Myocyte (in vitro differentiated cells): ENCODE measurements around the gene RASGRP4. TPM values are rescaled to one million over a fixed set of nuclear protein-coding genes. Genes with fewer than 3 reads are reported as not detected.
"Not testable (repeated sequence)": the region's sequence is repeated elsewhere in the genome, so short reads cannot be mapped to it uniquely, and the experiment has no call there.

Experiments
- DNase-seq: peaks from one replicate; pipeline ENCODE4 v3.0.0-alpha.2; 2012; ENCODE audit warnings: low read depth
- total RNA-seq: library from RNA; depleted of rRNA; stranded (reverse); fragments of >200 nt; gene quantifications from 2 replicates; pipeline ENCODE4 v1.2.3, GENCODE V29; 2014

Gene RASGRP4
- total RNA-seq, 1 donor from 2014 or later, result 0.19 TPM

- peak; percentile 18 for DNase-seq
These were observed 23.5 kb upstream of the RASGRP4 start for GRCh38 chr19:38449518-38449917.

GRCh38 chr19:38448225-38448624 lies 22.2 kb upstream of the RASGRP4 start:
- no peak for DNase-seq

- DNase-seq, result no peak
These were observed 19.3 kb upstream of the RASGRP4 start for GRCh38 chr19:38445362-38445761.

GRCh38 chr19:38444026-38444425 lies 18.0 kb upstream of the RASGRP4 start:
- no peak for DNase-seq

GRCh38 chr19:38443458-38443999 lies 17.5 kb upstream of the RASGRP4 start:
- no peak for DNase-seq

GRCh38 chr19:38442736-38443135 lies 16.7 kb upstream of the RASGRP4 start:
- no peak for DNase-seq

GRCh38 chr19:38441657-38442348 lies 15.8 kb upstream of the RASGRP4 start:
- DNase-seq, result no peak

- no peak for DNase-seq
These were observed 14.6 kb upstream of the RASGRP4 start for GRCh38 chr19:38440592-38440991.

GRCh38 chr19:38437917-38438316 lies 11.9 kb upstream of the RASGRP4 start:
- DNase-seq, result no peak

GRCh38 chr19:38437295-38437694 lies 11.3 kb upstream of the RASGRP4 start:
- no peak for DNase-seq

GRCh38 chr19:38434549-38435051 lies 8.6 kb upstream of the RASGRP4 start:
- DNase-seq, result peak; percentile 99

- peak; percentile 92 for DNase-seq
These were observed 7.3 kb upstream of the RASGRP4 start, which contains the start of gene RYR1 for GRCh38 chr19:38433268-38433733. RYR1 (plus strand) TSS chr19:38433691; CDS start chr19:38433830, 139 bp downstream.

- peak; percentile 37 for DNase-seq
These were observed 4.9 kb upstream of the RASGRP4 start for GRCh38 chr19:38430931-38431330.

GRCh38 chr19:38429811-38430156 lies 3.8 kb upstream of the RASGRP4 start:
- DNase-seq, result no peak

GRCh38 chr19:38429055-38429810 lies 3.2 kb upstream of the RASGRP4 start:
- DNase-seq, result peak; percentile 81

GRCh38 chr19:38427035-38427677 lies 1.1 kb upstream of the RASGRP4 start:
- DNase-seq, result not testable (repeated sequence)

GRCh38 chr19:38425222-38425809 lies 703 bp downstream of the RASGRP4 start:
- no peak for DNase-seq

- no peak for DNase-seq
These were observed 1.7 kb downstream of the RASGRP4 start for GRCh38 chr19:38424272-38424671.

- DNase-seq, result no peak
These were observed 3.6 kb downstream of the RASGRP4 start for GRCh38 chr19:38422438-38422837.

GRCh38 chr19:38421856-38422255 lies 4.2 kb downstream of the RASGRP4 start:
- no peak for DNase-seq

- DNase-seq, result no peak
These were observed 5.1 kb downstream of the RASGRP4 start for GRCh38 chr19:38420935-38421334.
